ENCODE measurements around the gene RMDN2.

- no peak for TF ChIP-seq POLR2A (IDR thresholded peaks at IDR 0.05)
- TF ChIP-seq CTCF (IDR thresholded peaks at IDR 0.05) = no peak
- no peak for TF ChIP-seq POLR2AphosphoS5 (IDR thresholded peaks at IDR 0.05)
Measured at GRCh38 chr2:37893327-37893726, 31.8 kb upstream of the RMDN2 start.

All from breast epithelium (tissue), 3 donors.